Measurements from ENCODE around the gene PCNX2. TPM values are rescaled to one million over a fixed set of nuclear protein-coding genes. Genes with fewer than 3 reads are reported as not detected.

Gene PCNX2
- total RNA-seq, 2 donors from 2014 or later: 11.2 to 26.0 TPM

DNA sequence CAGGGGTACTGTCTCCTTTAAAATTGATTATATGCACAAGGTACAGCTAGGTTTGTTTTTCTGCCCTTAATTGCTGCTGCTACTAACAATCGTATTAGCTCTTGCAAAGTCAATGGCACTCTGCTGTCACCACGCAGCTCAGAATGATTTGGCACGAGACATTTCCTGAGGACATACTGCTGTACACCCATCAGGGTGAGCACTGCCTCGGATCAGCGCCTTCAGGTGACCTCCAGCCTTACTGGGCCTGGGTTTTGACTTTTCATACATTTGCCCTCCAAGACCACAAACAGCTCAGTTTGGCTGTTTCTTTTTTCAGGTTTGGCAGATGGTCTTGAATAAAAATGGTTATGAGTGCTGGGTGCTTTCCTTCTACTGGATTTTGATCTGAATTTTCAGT lies 234.3 kb downstream of the PCNX2 start:
- DNase-seq (ENCODE audit: low spot score in 2 of 2): no peak
- Mint-ChIP-seq H3K9me3 (no peaks in the 10 kb centered on the region), H3K27ac (no peak overlapping the region), H3K36me3 (peaks cover 7 to 14% of the 10 kb centered on the region in 2 donors)
- ATAC-seq: no peak

DNA sequence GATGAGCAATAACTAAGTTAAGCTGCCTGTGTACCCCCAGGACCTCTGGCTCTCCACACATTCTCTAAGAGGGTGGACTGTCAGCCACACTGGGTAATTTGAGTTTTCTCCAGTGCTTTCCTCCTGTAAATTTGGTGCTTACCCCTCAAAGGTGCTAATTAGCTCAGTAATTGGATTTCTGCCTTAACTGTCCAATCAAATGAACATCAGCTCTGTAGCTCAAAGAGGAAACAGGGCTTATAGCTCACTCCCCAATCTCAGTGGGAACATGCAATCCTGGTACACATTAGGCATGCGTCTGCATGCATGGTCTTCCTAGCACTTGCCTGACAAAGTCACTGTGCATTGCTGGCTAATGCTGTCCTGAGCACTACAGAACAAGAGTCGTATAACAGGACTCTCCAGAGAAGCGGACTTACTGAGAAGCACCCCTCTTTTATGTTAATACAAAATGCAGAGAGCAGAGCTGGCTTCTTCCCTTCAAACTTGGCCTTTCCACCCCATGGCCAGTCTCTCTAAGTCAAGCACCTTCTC lies 235.0 kb downstream of the PCNX2 start:
- H3K27ac Mint-ChIP-seq: no peak overlapping the region
- ATAC-seq (no peak), DNase-seq (ENCODE audit: low spot score in 2 of 2) (no peak)
- no peaks in the 10 kb centered on the region for H3K9me3 Mint-ChIP-seq
- peaks cover 7 to 12% of the 10 kb centered on the region in 2 donors for H3K36me3 Mint-ChIP-seq

DNA sequence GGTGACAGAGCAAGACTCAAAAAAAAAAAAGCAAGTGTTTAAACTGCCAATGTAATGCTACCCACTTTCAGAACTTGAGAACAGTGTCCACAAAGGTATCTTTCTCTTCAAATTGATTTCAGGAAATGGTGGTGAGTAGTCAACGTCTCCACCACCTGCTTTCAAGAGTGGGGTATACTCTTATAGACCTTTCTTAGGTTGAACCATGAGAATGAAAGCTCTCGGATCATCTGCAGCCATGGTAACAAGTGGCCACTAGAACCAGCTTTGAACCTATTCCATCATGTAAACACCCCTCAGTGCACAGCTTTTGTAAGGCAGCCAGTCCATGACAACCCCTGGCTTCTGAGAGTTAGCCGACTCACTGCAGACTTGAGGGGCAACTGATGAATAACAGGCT lies 237.7 kb downstream of the PCNX2 start:
- peaks cover 9 to 22% of the 10 kb centered on the region in 2 donors for H3K36me3 Mint-ChIP-seq
- no peak overlapping the region for H3K27ac Mint-ChIP-seq
- ATAC-seq: no peak
- H3K9me3 Mint-ChIP-seq: no peaks in the 10 kb centered on the region
- no peak for DNase-seq (ENCODE audit: low spot score in 2 of 2)

DNA sequence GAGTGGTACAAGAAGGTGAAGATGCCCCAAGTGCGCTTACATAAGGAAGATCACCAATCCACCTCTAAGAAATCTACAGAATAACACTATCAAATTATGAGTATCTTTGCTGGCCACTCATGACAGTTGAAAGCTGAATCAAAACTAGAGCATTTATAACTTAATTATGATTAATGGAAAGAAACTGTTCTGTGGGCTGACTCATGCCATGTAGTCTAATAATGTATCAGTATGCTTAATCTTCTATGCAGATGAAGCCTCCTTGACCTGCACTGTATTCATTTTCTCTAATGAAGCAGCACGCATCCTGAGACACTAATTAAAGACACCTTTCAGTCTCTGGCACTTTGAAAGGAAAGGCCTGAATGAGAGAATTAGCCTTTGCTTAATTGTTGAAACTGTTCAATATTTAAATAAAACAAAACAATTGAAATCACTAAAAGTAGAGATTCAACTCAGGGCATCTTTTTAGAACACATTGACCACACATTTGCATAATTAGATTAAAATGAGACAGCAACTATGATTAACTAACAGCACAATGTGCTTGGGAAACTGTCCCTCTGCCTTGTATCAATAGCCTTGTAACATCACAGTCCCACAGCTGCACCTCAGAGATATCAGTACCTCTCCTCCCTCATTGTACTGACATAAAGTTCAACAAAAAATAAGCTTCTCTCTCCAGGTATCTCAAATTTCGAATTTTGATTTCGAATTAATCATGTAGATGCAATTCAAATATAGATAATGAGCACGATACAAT lies 239.5 kb downstream of the PCNX2 start:
- no peak for DNase-seq (ENCODE audit: low spot score in 2 of 2)
- Mint-ChIP-seq H3K36me3 (peaks cover 18 to 30% of the 10 kb centered on the region in 2 donors), H3K27ac (no peak overlapping the region), H3K9me3 (peaks cover 3 to 4% of the 10 kb centered on the region in 2 donors)
- no peak for ATAC-seq

DNA sequence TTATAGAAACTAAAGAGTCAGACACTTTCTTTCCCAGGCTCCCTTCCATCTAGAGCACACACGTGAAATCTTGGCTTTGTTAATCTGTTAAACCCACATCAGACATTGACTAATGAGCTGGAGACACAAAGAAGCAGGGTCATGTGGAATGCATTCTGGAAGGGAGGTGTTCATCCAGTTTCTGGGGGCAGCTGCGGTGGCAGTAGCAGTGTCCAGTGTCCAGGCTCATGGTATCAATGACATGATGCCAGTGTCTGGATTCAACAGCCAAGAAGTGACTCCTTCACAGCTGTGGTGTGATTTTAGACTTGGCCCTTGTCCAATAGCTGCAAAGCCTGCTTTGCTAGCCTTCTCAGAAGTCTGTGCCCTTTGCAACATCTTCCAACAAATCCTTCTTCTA lies 249.9 kb downstream of the PCNX2 start:
- H3K9me3 Mint-ChIP-seq: peaks cover 6 to 7% of the 10 kb centered on the region in 2 donors
- H3K27ac Mint-ChIP-seq: no peak overlapping the region
- DNase-seq (ENCODE audit: low spot score in 2 of 2) (no peak), ATAC-seq (no peak)
- H3K36me3 Mint-ChIP-seq: peaks cover 36 to 38% of the 10 kb centered on the region in 2 donors

DNA sequence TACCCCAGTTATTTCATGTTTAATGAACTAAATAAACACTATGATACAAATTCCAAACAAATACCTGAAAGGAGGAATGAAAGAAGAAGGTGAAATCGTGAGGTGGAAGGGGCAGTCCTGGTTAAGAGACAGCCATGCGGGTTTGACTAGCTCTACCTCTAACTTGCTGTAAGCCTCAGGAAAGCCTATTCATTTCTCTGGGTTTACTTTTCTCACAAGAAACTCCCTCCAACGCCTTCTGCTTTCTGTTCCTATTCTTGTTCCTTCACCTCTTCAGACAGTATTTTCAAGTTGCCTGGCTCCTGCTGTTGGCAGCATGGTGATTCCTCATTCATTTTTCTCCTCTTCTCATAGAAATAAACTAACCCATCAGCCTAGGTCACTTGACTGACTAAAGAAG lies 252.7 kb downstream of the PCNX2 start:
- Mint-ChIP-seq H3K36me3 (peaks cover 12 to 16% of the 10 kb centered on the region in 2 donors), H3K9me3 (no peaks in the 10 kb centered on the region), H3K27ac (no peak overlapping the region)
- DNase-seq (ENCODE audit: low spot score in 2 of 2): no peak
- ATAC-seq: no peak

DNA sequence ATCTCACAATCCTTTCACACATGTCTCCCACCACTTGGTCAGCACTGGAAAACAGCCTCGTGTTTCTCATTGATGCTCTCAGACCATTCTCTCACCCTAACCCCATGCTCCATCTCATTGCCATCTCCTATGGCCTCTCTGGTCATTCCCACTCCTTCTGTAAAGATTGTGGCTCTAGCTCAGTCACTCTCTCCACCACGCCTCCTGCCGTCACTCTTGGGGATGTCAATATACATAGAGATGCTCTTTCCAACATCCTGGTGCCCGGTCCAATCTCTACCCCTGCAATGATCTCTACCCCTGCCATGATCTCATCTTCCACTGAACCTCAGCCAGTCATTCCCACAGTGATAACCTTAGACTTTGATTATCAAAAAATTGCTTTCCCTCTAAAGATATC lies 255.0 kb downstream of the PCNX2 start:
- Mint-ChIP-seq H3K9me3 (no peaks in the 10 kb centered on the region), H3K36me3 (peaks cover 6% of the 10 kb centered on the region in 2 donors), H3K27ac (no peak overlapping the region)
- DNase-seq (ENCODE audit: low spot score in 2 of 2) (no peak), ATAC-seq (no peak)

DNA sequence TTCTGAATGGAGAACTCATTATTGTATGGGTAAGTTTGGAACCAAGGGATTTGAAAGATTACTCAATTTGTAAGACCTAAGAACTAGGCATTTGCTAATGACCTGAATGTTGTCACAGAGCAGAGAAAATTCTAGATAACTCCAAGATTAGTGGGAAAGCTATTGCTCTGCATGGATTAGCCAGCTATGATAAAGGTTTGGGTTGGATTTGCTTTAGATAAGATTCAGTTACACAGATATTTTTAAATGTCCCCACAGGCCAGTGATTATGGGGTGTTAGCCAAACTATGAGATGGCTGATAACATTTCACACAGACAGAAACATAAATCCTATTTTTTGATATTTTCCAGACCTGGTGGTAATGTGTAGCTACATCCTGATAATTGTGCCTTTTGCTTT lies 256.9 kb downstream of the PCNX2 start:
- H3K9me3 Mint-ChIP-seq: peaks cover 0 to 4% of the 10 kb centered on the region in 2 donors
- no peak for ATAC-seq
- no peak overlapping the region for H3K27ac Mint-ChIP-seq

DNA sequence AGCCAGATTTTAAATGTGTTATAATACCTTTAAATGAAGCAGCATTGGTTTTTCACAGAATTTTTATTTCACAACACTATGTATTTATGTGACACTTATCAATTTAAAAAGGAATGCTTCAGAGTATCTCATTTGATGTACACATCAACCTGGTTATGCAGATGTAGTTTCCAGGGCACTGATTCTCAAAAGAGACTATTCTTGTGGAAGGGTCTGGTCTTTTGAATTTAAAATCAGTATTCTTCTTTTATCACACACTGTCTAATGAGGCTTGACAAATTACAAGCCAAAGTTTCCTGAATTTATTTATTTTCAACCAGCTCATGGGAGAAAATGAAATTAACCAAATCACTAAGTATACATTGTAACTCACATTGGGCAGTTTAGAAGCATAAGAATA lies 257.7 kb downstream of the PCNX2 start:
- ATAC-seq (no peak), DNase-seq (ENCODE audit: low spot score in 2 of 2) (no peak)
- Mint-ChIP-seq H3K27ac (no peak overlapping the region), H3K9me3 (peaks cover 0 to 4% of the 10 kb centered on the region in 2 donors), H3K36me3 (peaks cover 4 to 6% of the 10 kb centered on the region in 2 donors)

More for the DNA sequence above, 256.9 kb downstream of the PCNX2 start:
- peaks cover 4 to 6% of the 10 kb centered on the region in 2 donors for H3K36me3 Mint-ChIP-seq
- DNase-seq (ENCODE audit: low spot score in 2 of 2): no peak

DNA sequence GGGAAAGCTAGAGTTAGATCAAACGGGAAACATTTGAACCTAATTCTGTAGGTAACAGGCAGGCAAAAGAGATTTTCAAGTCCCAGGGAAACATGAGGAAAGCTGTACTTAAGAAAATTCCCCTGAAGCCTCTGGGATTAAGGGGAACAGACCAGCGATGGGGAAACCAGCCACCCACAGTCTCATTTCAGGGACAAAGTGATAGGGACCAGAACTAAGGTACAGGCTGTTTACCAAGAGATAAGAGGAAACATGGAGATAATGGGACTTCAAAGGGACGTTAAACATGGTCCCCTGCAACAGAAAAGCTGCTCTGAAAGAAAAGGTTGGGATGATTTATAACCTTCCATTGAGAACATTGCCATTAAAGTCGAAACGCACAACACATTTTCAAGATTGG lies 260.7 kb downstream of the PCNX2 start:
- Mint-ChIP-seq H3K36me3 (peaks cover 4 to 6% of the 10 kb centered on the region in 2 donors), H3K9me3 (peaks cover 0 to 4% of the 10 kb centered on the region in 2 donors), H3K27ac (no peak overlapping the region)
- no peak for ATAC-seq
- no peak for DNase-seq (ENCODE audit: low spot score in 2 of 2)

DNA sequence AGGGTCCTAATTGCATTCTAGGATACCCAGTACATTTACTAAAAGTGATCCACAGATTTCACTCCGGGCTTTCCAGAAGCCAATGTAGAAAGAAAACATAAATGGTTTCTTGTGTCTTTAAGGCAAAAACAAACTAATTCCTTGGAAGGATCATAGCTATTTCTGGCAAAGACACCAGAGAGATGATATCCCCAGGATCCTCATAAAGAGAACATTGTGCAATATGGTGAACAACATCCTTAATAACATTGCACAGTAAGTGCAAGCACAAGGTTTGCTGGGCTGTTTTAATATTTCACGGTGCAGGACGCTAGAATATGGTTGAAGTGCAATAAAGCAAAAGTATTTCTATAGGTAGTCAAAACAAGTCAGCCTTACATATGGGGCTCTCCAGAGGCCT lies 262.2 kb downstream of the PCNX2 start:
- H3K27ac Mint-ChIP-seq: no peak overlapping the region
- H3K36me3 Mint-ChIP-seq: peaks cover 4 to 6% of the 10 kb centered on the region in 2 donors
- DNase-seq (ENCODE audit: low spot score in 2 of 2) (no peak), ATAC-seq (no peak)
- peaks cover 0 to 4% of the 10 kb centered on the region in 2 donors for H3K9me3 Mint-ChIP-seq

DNA sequence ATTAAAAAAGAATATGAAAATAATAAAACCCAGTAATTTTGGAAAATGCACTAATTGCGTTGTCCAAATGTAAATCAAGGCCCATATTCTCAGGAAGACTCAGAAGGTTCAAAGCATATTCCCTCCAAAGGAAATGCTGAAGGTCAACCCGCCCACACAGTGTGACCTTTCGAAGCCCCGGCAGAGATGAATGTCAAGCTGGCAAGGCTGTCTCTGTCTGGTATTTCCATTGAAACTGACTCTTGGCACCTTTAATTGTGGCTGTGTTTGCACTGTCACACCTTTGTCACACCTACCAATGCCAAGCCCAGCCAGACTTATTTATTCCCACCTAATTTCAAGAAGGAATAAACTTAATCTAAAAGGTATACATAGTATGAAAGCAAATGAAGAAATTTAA lies 262.6 kb downstream of the PCNX2 start:
- DNase-seq (ENCODE audit: low spot score in 2 of 2) (no peak), ATAC-seq (no peak)
- Mint-ChIP-seq H3K27ac (no peak overlapping the region), H3K9me3 (peaks cover 0 to 4% of the 10 kb centered on the region in 2 donors), H3K36me3 (peaks cover 4 to 6% of the 10 kb centered on the region in 2 donors)

DNA sequence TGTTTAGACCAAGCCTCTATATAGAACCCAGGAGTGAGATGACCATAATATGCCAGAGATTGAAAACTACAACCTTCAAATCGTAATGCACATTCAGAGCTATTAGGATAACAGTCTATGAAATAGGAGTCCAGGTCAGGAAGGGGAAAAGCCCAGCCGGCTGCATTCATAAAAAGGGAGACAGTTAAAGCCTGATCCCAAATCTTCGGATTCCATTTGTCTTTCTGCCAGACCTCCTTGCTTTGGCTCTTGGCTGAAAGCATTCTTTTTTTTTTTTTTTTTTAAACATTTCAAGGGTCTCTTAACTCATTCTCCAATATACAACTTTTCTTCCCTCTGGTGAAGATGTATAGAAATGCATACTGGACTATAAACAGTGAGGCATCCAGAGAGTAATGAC lies 264.0 kb downstream of the PCNX2 start:
- ATAC-seq (no peak), DNase-seq (ENCODE audit: low spot score in 2 of 2) (no peak)
- Mint-ChIP-seq H3K27ac (no peak overlapping the region), H3K36me3 (peaks cover 4 to 6% of the 10 kb centered on the region in 2 donors), H3K9me3 (peaks cover 0 to 4% of the 10 kb centered on the region in 2 donors)

DNA sequence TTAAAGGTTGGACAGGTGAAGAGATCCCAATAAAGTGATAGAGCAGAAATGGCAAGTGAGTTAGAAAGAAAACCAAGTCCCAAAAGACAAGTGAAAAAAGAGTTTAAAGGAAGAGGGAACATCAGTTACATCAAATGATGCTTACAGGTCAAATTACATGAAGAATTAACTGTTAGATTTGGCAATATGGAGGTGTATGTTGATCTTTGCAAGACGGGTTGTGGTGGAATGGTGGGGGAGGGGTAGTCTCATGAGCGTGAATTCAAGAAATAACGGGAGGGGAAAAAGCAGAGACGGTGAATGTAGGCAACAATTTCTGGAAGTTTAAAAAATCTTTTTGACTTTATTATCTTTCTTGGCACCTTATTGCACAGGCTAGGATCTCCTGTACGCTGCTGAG lies 268.5 kb downstream of the PCNX2 start:
- ATAC-seq (no peak), DNase-seq (ENCODE audit: low spot score in 2 of 2) (no peak)
- Mint-ChIP-seq H3K27ac (no peak overlapping the region), H3K9me3 (no peaks in the 10 kb centered on the region), H3K36me3 (no peaks in the 10 kb centered on the region)

DNA sequence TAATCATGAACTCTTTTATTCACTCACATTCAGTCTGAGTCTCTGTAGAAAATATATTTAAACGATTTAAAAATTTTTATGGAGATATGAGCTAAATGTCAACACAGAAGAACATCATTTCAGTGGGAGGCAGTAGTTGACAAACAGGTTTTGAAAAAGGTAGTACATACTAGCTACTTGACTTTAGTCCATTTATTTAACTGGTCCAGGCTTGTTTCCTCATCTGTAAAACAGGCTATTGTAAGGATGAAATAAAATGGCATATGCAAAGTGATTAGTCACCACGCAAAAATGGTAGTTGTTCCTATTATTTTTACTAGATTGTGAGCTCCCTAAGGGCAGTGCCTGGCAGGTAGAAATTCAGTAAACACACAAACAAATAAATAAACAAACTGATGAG lies 270.0 kb downstream of the PCNX2 start:
- Mint-ChIP-seq H3K27ac (no peak overlapping the region), H3K9me3 (no peaks in the 10 kb centered on the region), H3K36me3 (no peaks in the 10 kb centered on the region)
- ATAC-seq (no peak), DNase-seq (ENCODE audit: low spot score in 2 of 2) (no peak)

DNA sequence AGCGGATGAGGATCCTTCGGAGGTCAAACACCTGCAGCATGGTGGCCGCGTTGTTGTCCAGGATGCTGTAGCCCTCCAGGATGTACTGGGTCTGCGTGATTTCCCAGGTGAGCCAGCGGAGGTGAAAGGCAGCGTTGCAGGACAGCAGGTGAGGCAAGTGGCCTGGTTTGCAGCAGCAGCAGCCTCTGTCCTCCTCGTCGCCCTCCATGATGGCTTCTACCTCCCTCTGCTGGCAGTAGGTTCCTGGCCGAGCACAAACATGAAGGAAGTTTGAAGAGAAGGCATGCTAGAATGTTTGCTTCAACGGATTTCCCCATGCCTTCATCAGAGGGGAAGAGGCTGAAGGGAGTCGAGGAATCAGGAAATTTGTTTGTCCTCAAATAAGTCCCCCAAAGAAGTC lies 270.4 kb downstream of the PCNX2 start:
- H3K27ac Mint-ChIP-seq: no peak overlapping the region
- H3K9me3 Mint-ChIP-seq: no peaks in the 10 kb centered on the region
- DNase-seq (ENCODE audit: low spot score in 2 of 2) (no peak), ATAC-seq (no peak)
- no peaks in the 10 kb centered on the region for H3K36me3 Mint-ChIP-seq

DNA sequence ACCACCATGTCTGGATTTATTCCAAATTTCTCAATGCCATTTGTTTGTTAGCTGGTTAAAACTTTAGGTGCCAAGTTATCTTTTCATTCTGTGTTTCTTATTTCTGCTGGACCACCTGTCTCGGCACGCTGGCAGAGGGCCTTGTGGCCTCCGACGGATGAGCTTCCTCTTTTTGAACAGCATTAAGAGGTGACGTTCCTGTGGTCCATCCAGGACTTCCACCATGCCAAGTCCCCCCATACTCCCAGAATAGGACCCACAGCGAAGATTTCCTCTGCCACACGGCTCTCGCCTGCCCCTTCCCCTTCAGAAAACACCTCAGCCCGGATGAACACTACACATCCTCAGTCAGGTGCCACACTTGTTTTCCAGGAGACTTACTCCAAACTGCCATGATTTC lies 271.3 kb downstream of the PCNX2 start:
- Mint-ChIP-seq H3K27ac (no peak overlapping the region), H3K9me3 (no peaks in the 10 kb centered on the region), H3K36me3 (peaks cover 0 to 2% of the 10 kb centered on the region in 2 donors)
- DNase-seq (ENCODE audit: low spot score in 2 of 2) (no peak), ATAC-seq (no peak)

DNA sequence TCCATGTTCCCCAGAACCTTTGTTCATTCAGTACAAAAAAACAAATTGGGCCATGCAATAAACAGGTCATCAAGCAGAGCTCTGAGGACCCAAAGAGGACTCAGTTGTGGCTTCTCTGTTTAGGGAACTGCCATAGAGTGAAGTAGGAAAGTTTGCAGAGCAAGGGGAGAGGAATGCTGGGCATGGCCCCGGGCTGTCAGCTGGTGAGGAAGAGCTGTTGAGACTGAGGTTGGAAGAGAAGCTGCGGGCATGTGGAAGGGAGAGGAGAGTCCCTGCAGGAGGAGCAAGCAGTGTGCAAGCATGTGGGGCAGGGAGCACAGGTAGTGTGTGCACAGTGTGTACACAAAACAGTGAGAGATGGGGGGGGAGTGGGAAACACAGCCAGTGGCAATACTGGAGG lies 273.3 kb downstream of the PCNX2 start:
- Mint-ChIP-seq H3K36me3 (peaks cover 0 to 6% of the 10 kb centered on the region in 2 donors), H3K27ac (no peak overlapping the region)

More for the DNA sequence above, 273.3 kb downstream of the PCNX2 start:
- DNase-seq (ENCODE audit: low spot score in 2 of 2): no peak
- ATAC-seq: no peak
- H3K9me3 Mint-ChIP-seq: no peaks in the 10 kb centered on the region

Data from activated naive CD4-positive, alpha-beta T cell treated with anti-CD3 and anti-CD28 coated beads, Interleukin-2, amount 50 U/mL, for 72 hours (primary cell).